ENCODE measurements around the gene MAP2K4.

Gene MAP2K4

DNA sequence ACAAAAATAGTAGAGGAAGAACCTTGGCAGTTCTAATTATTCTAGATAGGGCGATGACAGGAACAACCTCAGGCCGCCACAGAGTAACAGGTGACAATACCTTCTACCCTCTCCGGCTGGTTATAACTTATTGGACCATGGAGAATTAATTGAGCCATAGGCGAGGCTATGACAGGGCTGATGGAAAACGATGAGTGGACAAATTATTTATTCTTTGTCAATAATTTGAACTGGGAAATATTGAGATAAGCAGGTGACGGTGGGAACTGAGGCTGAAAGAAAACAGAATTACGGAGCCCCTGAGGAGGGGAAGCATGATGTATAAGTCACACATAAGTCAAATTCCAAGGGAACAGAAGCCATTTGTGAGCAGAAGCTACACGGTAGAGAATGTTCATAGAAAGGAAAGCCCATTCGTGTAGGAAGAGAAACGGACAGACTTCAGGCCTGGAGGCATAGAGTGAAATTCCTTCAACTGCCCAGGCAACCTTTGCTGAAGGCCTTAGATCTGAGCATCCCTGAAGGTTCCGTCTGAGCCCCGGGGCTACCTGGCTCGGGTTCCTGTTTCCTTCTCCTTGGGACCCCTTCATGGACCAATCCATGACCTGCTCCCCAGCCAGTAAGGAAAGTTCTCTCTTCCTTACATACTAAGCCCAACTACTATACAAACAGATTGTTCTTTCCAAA is 158.1 kb downstream of the MAP2K4 start:
- no peak for DNase-seq

DNA sequence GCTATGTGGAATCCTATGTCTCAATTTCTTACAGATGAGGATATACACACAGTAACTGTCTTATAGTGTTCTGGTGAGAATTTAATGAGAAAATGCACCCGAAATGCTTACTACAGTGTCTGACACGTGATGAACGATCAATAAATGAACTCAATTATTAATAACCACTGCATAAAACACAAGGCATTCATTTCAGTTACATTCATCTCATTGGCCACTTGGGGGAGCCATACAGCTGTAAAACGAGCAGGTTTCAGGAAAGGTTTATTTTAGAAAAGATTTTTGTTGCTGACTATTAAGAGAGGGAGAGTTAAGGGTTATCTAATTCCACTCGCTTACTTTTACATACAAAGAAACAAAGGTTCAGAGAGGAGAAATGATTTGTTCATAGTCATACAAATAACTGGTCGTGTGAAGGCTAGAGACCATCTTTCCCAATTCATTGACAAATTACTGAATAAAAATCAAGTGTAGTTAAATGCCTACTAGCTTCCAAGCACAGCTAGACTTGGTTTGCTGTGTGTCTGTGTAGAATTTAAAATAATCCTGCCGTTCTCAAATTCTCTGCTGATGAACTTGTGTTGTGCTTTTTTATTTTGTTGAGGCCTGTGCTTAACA is 160.1 kb downstream of the MAP2K4 start:
- DNase-seq: no peak

DNA sequence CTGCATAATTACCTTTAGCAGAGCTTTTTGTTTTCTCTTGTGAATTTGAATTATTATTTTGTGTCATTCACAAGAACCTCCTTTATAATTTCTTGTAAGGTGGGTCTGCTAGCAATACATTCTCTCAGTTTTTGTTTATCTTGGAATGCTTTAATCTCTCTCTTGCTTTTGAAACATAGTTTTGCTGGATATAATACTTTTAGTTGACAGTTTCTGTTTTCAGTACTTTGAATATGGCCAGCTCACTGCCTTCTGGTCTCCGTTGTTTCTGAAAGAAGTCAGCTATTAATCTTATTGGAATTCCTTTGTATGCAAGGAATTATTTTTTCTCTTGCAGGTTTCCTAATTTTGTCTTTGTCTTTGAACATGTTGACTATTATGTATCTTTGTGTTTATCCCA is 167.0 kb downstream of the MAP2K4 start:
- no peak for DNase-seq

DNA sequence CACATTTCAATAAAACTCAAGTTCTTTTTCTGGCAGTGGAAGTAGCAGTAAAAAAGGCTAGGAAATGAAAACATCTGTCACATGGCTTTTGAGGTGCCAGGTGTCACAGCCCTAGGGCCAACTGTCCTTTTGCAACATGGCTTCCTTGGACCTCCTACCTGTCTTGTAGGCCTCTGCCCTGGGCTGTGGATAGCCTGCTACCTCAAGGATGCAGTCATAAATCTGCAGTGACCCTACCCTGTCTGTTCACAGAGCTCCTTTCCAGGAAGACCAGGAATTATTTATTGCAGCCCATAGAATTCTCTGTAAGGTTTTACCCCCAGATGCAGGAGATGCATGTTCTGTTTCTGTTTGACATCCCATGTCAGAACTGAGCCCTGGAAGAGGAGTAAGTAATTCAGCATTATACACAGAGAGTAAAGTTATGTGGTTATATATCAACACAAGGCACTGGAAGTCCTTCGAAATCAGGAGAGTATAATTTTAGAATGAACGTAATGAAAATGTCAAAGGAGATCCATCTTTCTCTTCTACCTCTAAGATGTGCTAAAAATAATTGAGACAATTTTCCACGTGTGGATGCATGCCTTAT is 172.6 kb downstream of the MAP2K4 start:
- DNase-seq: no peak

Measured in activated naive CD4-positive, alpha-beta T cell treated with anti-CD3 and anti-CD28 coated beads, Interleukin-2, amount 50 U/mL, for 16 hours (primary cell).